Brain microvascular endothelial cell (primary cell): ENCODE measurements around the gene STAT5B.

Experiments
- DNase-seq: peaks from one replicate; pipeline ENCODE4 v3.0.0-alpha.2; 2020
- H3K27ac ChIP-seq: fragments of 250-450 bp; sonication (Bioruptor Pico); 2 replicates; pipeline ENCODE4 v1.5.1; 2020; ENCODE audit warnings: mild to moderate bottlenecking, moderate library complexity
- H3K27me3 ChIP-seq: fragments of 250-450 bp; sonication (Bioruptor Pico); replicated peaks from 2 replicates; pipeline ENCODE4 v1.5.1; 2020; ENCODE audit warnings: mild to moderate bottlenecking
- H3K36me3 ChIP-seq: fragments of 250-450 bp; sonication (Bioruptor Pico); replicated peaks from 2 replicates; pipeline ENCODE4 v1.5.1; 2020; ENCODE audit warnings: mild to moderate bottlenecking
- H3K4me3 ChIP-seq: 2 replicates; pipeline ENCODE4 v1.5.1; 2011; ENCODE audit warnings: low read depth, mild to moderate bottlenecking, control low read depth, low read length, moderate library complexity
- CTCF ChIP-seq: IDR thresholded peaks from 2 replicates; pipeline ENCODE4 v1.5.1; 2011; ENCODE audit warnings: low read depth, mild to moderate bottlenecking, moderate library complexity, low read length, control low read depth, inconsistent platforms; ENCODE audit errors: missing control alignments
- in situ Hi-C: cut with HindIII; loops from 2 replicates; pipeline ENCODE4 v1.10.0; 2017; ENCODE audit warnings: low sequenced_read_pairs, low pct_ligation_motif_present

The STAT5B gene

DNA sequence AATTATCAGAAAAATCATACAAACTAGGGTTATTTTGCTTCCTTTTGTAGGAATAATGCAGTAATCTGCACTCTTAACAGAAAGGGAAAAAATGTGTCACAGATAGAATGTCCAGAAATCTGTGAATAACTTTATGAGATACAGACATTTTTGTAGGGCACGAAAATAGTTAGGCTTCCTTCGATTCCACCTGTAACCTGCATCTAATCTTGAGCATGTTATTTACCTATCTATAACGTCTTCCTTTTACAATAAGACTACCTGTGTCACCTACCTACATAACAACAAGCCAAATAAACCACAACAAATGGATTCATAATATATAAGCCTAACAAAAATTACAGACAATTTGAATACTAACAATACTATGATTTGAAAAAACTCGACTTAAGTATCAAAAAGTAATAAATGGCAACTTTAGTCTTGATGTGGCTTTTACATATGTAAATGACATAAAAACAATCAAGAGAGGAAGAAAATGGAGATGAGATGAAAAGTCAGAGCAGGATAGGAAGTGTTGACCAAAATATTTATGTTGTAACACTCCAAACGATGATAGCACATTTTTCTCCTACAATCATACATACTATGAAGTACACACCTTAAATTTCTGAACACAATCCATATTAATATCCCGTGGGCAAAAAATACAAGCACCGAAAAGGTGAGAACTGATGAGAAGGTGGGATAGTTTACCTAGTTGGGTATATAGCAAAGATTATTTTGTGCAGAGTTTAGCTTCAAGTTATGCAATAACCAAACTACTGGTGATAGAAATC lies 2.5 kb downstream of the STAT5B start:
- no peaks in the 10 kb centered on the region for H3K27me3 ChIP-seq
- H3K4me3 ChIP-seq: no peak overlapping the region
- no peak for TF ChIP-seq CTCF
- in situ Hi-C loops: no loop called here
- no peaks in the 10 kb centered on the region for H3K36me3 ChIP-seq
- no peak overlapping the region for H3K27ac ChIP-seq
- no peak for DNase-seq

GRCh38 chr17:42272162-42272907 lies 3.9 kb downstream of the STAT5B start:
- in situ Hi-C loops: no loop called here
- Histone ChIP-seq H3K4me3 (no peak overlapping the region), H3K36me3 (no peaks in the 10 kb centered on the region), H3K27me3 (no peaks in the 10 kb centered on the region), H3K27ac (no peak overlapping the region)
- no peak for TF ChIP-seq CTCF
- DNase-seq: no peak

- TF ChIP-seq CTCF: no peak
- no peak for DNase-seq
- no peaks in the 10 kb centered on the region for H3K27me3 ChIP-seq
- in situ Hi-C loops: no loop called here
- H3K36me3 ChIP-seq: no peaks in the 10 kb centered on the region
- no peak overlapping the region for H3K4me3 ChIP-seq
- H3K27ac ChIP-seq: no peak overlapping the region
Measured at GRCh38 chr17:42271779-42272035, 4.5 kb downstream of the STAT5B start.

DNA sequence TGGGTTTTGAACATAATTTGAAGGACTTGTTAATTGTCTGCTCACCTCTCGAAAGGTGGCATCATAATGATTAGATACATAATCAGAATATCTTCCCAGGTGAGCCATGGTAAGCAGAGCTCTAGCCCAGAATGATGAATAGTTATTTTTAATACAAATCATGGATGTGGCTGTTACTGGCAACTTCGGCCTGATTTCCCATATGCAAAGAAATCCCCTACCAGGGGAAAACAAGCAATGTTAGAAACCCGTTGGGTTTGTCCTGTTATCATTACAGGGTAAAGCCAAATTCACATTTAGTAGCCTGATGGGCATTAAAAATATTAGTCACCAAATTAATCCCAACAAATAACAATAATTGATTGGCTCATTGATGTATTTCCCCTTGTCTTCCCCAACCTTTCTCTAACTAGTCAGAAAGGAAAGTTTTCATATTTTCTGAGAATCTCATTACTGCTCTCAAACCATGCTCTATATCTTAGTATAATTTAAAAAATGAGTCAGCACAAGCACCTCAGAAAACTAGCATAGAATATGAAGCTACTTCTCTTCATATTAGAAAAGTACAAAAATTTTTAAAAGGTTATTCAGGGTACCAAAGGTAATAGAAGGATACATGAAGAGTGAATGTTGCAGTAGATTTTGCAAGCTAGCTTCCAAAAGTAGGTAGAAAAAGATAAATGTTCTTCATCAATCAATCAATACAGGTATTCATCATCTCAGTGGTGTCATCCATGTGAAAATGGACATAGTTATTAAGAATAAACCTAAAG lies 5.0 kb downstream of the STAT5B start:
- H3K4me3 ChIP-seq: no peak overlapping the region
- H3K36me3 ChIP-seq: no peaks in the 10 kb centered on the region
- no peak for DNase-seq
- in situ Hi-C loops: no loop called here
- no peak overlapping the region for H3K27ac ChIP-seq
- no peak for TF ChIP-seq CTCF
- H3K27me3 ChIP-seq: no peaks in the 10 kb centered on the region

GRCh38 chr17:42270596-42270995 lies 5.6 kb downstream of the STAT5B start:
- no peak overlapping the region for H3K27ac ChIP-seq
- H3K27me3 ChIP-seq: no peaks in the 10 kb centered on the region
- no peak overlapping the region for H3K4me3 ChIP-seq
- no peak for DNase-seq
- in situ Hi-C loops: no loop called here
- H3K36me3 ChIP-seq: no peaks in the 10 kb centered on the region
- TF ChIP-seq CTCF: no peak
